ENCODE measurements around the gene SIN3B.

The SIN3B gene

DNA sequence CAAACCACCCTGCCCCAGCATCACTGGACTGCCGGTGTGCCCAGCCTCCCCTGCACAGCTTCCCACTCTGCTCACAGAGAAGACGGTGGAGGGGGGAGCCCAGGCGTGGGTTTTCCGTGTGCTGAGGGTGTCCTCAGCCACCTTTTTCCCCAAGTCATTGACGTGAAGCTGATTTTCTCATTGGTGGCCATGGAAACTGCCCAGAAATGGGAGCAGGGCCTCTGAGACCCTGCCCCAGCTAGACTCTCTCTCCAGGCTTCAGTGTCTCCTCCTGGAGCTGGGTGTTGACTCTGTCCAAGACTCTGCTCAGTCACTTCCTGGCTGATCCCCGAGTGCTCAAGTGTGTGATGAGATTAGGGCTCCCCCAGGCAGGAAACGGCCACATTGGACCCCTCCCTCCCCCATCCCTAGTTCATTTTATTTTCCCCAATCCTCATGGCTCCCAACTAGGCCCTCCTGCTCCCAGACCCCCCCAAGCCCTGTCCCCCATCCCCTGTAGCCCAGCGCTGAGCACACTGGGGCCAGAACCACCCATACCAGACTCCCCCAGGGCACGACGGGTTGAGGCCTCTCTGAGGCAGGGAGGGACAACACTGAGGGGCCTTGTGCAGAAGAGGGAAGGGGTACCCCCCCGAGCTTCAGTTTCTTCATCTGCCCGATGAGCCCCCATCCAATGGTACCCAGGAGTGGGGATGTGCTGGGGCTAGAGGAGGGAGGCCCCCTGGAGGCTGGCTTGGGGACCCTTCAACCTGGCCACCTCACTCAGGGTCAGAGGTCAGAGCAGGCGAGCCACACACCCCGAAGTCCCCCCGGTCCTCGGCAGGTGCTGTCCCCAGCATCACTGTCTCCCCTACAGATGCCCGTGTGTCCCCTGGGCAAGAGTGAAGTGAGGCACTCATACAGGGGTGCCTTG, 58.4 kb downstream of the SIN3B start:
- Histone ChIP-seq H3K4me1 (peaks cover 80% of the 10 kb centered on the region), H3K27ac (peak overlapping the region; percentile 99)
- no peak for TF ChIP-seq Cebpa-rat (IDR thresholded peaks at IDR 0.05)

DNA sequence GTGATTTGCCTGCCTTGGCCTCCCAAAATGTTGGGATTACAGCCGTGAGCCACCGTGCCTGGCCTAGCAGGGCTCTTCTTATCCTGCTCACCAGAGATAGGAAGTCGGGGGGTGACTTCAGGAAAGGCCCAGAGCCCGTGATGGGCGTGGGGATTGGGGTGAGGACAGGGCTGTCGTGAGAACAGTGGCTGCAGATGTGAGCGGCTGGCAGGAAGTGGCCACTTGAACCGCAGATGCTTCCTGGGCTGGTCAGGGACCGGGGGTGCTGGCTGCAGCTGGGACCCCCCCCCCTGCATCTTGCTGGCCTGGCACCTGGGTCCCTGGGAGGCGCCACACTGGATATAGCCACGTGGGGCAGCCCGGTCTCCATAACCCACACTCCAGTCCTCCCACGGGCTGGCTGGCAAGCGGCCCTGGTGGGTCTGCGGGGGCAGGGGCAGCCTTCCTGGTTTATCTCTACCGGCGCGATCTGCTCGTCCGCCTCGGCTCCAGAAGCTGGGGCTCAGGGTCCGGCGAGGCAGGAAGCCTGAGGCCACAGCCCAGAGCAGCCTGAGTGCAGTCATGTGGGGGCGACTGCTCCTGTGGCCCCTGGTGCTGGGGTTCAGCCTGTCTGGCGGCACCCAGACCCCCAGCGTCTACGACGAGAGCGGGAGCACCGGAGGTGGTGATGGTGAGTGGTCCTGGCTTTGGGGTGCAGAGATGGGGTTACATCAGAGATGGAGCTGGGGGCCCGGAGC, 59.6 kb downstream of the SIN3B start, which contains the start of gene F2RL3:
F2RL3 (plus strand) TSS at position 371 of the 737 bp plus-strand sequence; CDS start at position 562, 191 bp downstream.
- H3K27me3 ChIP-seq = no peaks in the 10 kb centered on the region
- H3K4me1 ChIP-seq = peaks cover 85% of the 10 kb centered on the region
- peak within 1 kb of the TSS; percentile 99 for H3K27ac ChIP-seq
- H3K9ac ChIP-seq = peak within 1 kb of the TSS; percentile 94
- H3K36me3 ChIP-seq = 0 out of 2 replicates have a peak, but pooled peaks cover 10% of the 10 kb centered on the region
- no peaks in the 10 kb centered on the region for H4K20me1 ChIP-seq
- peaks cover 5% of the 10 kb centered on the region for H3K9me3 ChIP-seq
- peak within 1 kb of the TSS; percentile 90 for H3K4me2 ChIP-seq
- no peak for TF ChIP-seq Cebpa-rat (IDR thresholded peaks at IDR 0.05)
- peak within 1 kb of the TSS; percentile 70 for H3K4me3 ChIP-seq

More for the DNA sequence above, 58.4 kb downstream of the SIN3B start:
- Histone ChIP-seq H3K9me3 (peaks cover 17% of the 10 kb centered on the region), H3K4me3 (no peak overlapping the region; the same call in 1 of the 2 replicates), H3K9ac (peak overlapping the region; percentile 94; the same call in 1 of the 2 replicates), H3K4me2 (peak overlapping the region; percentile 90), H3K36me3 (peaks cover 14% of the 10 kb centered on the region; the same call in 1 of the 2 replicates), H4K20me1 (no peaks in the 10 kb centered on the region), H3K27me3 (no peaks in the 10 kb centered on the region)

DNA sequence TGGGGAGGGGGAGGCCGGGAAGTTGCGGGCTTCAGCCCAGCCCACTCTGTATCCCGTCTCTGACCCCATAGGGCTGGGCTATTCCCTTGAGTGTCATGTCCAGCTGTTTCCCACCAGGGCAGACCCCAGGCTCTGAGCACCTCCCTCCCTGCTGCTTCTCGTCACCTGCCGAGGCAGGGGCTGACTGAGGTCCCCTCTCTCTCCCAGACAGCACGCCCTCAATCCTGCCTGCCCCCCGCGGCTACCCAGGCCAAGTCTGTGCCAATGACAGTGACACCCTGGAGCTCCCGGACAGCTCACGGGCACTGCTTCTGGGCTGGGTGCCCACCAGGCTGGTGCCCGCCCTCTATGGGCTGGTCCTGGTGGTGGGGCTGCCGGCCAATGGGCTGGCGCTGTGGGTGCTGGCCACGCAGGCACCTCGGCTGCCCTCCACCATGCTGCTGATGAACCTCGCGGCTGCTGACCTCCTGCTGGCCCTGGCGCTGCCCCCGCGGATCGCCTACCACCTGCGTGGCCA, 60.2 kb downstream of the SIN3B start:
- H4K20me1 ChIP-seq = no peaks in the 10 kb centered on the region
- H3K27me3 ChIP-seq = no peaks in the 10 kb centered on the region
- peak overlapping the region; percentile 94 for H3K9ac ChIP-seq
- peak overlapping the region; percentile 90 for H3K4me2 ChIP-seq
- no peak for TF ChIP-seq Cebpa-rat (IDR thresholded peaks at IDR 0.05)
- peak overlapping the region; percentile 99 for H3K27ac ChIP-seq
- H3K4me3 ChIP-seq = peak overlapping the region; percentile 70
- H3K9me3 ChIP-seq = no peaks in the 10 kb centered on the region
- 0 out of 2 replicates have a peak, but pooled peaks cover 10% of the 10 kb centered on the region for H3K36me3 ChIP-seq
- peaks cover 88% of the 10 kb centered on the region for H3K4me1 ChIP-seq

DNA sequence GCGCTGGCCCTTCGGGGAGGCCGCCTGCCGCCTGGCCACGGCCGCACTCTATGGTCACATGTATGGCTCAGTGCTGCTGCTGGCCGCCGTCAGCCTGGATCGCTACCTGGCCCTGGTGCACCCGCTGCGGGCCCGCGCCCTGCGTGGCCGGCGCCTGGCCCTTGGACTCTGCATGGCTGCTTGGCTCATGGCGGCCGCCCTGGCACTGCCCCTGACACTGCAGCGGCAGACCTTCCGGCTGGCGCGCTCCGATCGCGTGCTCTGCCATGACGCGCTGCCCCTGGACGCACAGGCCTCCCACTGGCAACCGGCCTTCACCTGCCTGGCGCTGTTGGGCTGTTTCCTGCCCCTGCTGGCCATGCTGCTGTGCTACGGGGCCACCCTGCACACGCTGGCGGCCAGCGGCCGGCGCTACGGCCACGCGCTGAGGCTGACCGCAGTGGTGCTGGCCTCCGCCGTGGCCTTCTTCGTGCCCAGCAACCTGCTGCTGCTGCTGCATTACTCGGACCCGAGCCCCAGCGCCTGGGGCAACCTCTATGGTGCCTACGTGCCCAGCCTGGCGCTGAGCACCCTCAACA, 60.8 kb downstream of the SIN3B start:
- H3K4me3 ChIP-seq = peak overlapping the region; percentile 70
- H3K4me1 ChIP-seq = peaks cover 94% of the 10 kb centered on the region
- no peaks in the 10 kb centered on the region for H4K20me1 ChIP-seq
- peak overlapping the region; percentile 94 for H3K9ac ChIP-seq
- peak overlapping the region; percentile 99 for H3K27ac ChIP-seq
- TF ChIP-seq Cebpa-rat (IDR thresholded peaks at IDR 0.05) = no peak
- H3K4me2 ChIP-seq = peak overlapping the region; percentile 90
- 0 out of 2 replicates have a peak, but pooled peaks cover 10% of the 10 kb centered on the region for H3K36me3 ChIP-seq
- no peaks in the 10 kb centered on the region for H3K9me3 ChIP-seq
- H3K27me3 ChIP-seq = no peaks in the 10 kb centered on the region

DNA sequence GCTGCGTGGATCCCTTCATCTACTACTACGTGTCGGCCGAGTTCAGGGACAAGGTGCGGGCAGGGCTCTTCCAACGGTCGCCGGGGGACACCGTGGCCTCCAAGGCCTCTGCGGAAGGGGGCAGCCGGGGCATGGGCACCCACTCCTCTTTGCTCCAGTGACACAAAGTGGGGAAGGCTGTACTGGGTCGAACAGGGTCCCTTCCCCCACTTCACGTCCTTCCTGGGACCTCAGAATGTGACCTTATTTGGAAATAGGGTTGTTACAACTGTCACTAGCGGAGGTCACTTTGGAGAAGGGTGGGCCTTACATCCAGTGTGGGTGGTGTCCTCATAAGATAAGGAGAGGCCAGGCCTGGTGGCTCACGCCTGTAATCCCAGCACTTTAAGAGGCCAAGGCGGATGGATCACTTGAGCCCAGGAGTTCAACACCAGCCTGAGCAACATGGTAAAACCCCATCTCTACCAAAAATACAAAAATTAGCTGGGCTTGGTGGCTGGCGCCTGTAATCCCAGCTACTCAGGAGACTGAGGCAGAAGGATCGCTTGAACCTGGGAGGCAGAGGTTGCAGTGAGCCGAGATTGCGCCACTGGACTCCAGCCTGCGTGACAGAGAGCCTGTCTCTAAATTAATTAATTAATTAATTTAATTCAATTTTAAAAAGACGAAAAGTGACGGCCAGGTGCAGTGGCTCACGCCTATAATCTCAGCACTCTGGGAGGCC, 61.4 kb downstream of the SIN3B start:
- Histone ChIP-seq H3K27ac (peak overlapping the region; percentile 99), H3K4me1 (peaks cover 100% of the 10 kb centered on the region)

DNA sequence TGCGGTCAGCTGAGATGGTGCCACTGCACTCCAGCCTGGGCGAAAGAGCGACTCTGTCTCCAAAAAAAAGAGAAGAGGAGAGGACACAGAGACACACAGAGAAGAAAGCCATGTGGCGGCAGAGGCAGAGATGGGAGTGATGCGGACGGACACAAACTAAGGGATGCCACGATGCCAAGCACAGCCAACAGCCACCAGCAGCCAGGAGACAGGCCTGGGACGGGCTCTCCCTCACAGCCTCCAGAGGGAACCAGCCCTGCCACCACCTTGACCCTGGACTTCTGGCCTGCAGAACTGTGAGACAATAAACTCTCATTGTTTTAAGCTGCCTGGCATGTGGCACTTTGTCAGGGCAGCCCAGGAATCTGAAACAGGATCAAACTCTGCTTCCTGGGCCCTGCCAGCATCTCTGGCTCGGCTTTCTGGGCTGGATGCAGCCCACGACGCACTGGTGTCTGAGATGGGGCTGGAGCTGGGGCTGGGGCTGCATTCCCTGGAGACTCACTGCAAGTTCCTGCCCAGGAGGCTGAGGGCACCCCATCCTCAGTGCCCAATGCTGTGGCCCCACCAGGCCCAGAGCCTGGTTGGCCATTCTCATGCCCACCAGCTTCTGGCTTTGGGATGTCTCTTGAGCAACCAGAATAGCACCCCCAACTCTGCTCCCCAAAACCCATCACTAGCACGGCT, 62.6 kb downstream of the SIN3B start:
- Histone ChIP-seq H3K9me3 (no peaks in the 10 kb centered on the region), H3K9ac (peak overlapping the region; percentile 94), H3K4me2 (peak overlapping the region; percentile 90), H3K4me1 (peaks cover 99% of the 10 kb centered on the region), H3K27ac (peak overlapping the region; percentile 99), H4K20me1 (no peaks in the 10 kb centered on the region), H3K4me3 (peak overlapping the region; percentile 32), H3K36me3 (0 out of 2 replicates have a peak, but pooled peaks cover 10% of the 10 kb centered on the region), H3K27me3 (no peaks in the 10 kb centered on the region)
- TF ChIP-seq Cebpa-rat (IDR thresholded peaks at IDR 0.05) = no peak

More for the DNA sequence above, 61.4 kb downstream of the SIN3B start:
- no peak for TF ChIP-seq Cebpa-rat (IDR thresholded peaks at IDR 0.05)
- Histone ChIP-seq H3K4me3 (peak overlapping the region; percentile 70), H4K20me1 (no peaks in the 10 kb centered on the region), H3K9ac (peak overlapping the region; percentile 94), H3K4me2 (peak overlapping the region; percentile 90), H3K36me3 (0 out of 2 replicates have a peak, but pooled peaks cover 10% of the 10 kb centered on the region), H3K9me3 (no peaks in the 10 kb centered on the region), H3K27me3 (no peaks in the 10 kb centered on the region)

DNA sequence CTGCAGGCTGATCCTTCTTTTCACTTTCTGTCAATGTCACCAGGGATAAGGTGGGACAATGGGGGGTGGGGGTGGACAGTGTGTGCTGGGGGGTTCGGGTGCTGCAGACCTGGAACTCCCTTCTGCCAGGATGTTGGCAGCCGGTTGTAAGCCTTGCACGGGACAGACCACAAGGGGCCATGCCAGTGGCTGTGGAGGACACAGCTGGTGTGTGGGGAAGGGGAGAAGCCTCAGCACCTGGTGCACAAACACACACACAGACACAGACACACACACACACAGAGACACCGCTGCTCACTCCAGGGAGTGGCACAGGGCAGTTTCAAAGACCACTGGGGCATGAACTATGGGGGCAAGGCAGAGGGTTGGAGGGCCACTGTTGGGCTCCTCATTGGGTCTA, 63.2 kb downstream of the SIN3B start:
- Histone ChIP-seq H3K27me3 (no peaks in the 10 kb centered on the region), H3K9ac (peak overlapping the region; percentile 94)
- no peak for TF ChIP-seq Cebpa-rat (IDR thresholded peaks at IDR 0.05)

More for the DNA sequence above, 63.2 kb downstream of the SIN3B start:
- no peaks in the 10 kb centered on the region for H4K20me1 ChIP-seq
- peak overlapping the region; percentile 32 for H3K4me3 ChIP-seq
- peak overlapping the region; percentile 90 for H3K4me2 ChIP-seq
- H3K36me3 ChIP-seq = 0 out of 2 replicates have a peak, but pooled peaks cover 10% of the 10 kb centered on the region
- H3K27ac ChIP-seq = peak overlapping the region; percentile 99
- peaks cover 93% of the 10 kb centered on the region for H3K4me1 ChIP-seq
- no peaks in the 10 kb centered on the region for H3K9me3 ChIP-seq

All from BLaER1 (cell line).